K562 (cell line): Measurements from ENCODE around the gene GRIK1. TPM values are rescaled to one million over a fixed set of nuclear protein-coding genes. Genes with fewer than 3 reads are reported as not detected.

ENCODE experiments used
- ATAC-seq: fragments of 200-7000 bp; cut with Tn5 transposase; 3 replicates; pipeline ENCODE4 v1.9.1; 2020; ENCODE audit warnings: moderate library complexity
- BruUV-seq: library from RNA; stranded (reverse); fragments of 400-500 nt; replicated peaks from 2 replicates; lab custom pipeline; 2021; lab: Mats Ljungman, UMichigan
- CTCF ChIA-PET: fragments of 300-600 bp; formaldehyde crosslinking; extraction: SDS; loops from one replicate; lab custom pipeline; 2021; ENCODE audit warnings: low intra/inter-chr PET ratio; lab: Yijun Ruan, JAX
- POLR2A ChIA-PET: fragments of 300-600, 350-650 bp; sonication (Branson Sonifier 250); formaldehyde crosslinking; extraction: SDS; loops from one replicate; lab custom pipeline; 2021; ENCODE audit warnings: antibody characterized with exemption, inconsistent platforms; lab: Yijun Ruan, JAX
- DNase-seq, 4 experiments: peaks; one replicate each; pipeline versions ENCODE4 v3.0.0 to v3.0.0-alpha.2; 2011 to 2018; ENCODE audit warnings: low spot score in 3 of 4, mixed read lengths in 3 of 4; ENCODE audit errors: extremely low read depth in 1 of 4
- FAIRE-seq: peaks from 2 replicates; lab custom pipeline; 2011; peaks lifted over from hg19 to GRCh38; lab: Jason Lieb, UNC
- H2AFZ ChIP-seq: 2 replicates; pipeline ENCODE4 v1.6.0; 2011; ENCODE audit warnings: low read depth, low read length, control low read depth, inconsistent platforms
- H3K27ac ChIP-seq: fragments of 200-600 bp; 3 replicates; pipeline ENCODE4 v1.8.0; 2011; ENCODE audit warnings: low read depth, mild to moderate bottlenecking, control low read depth, inconsistent platforms, low read length, moderate library complexity, mixed read lengths; ENCODE audit errors: extremely low read depth
- H3K27me3 ChIP-seq, 2 experiments: fragments of 300-600 bp in 1 of 2; 2 replicates in 1 of 2; 3 replicates in 1 of 2; pipeline versions ENCODE4 v1.6.0 to v1.8.0; 2011; ENCODE audit warnings: inconsistent platforms in 2 of 2, low read length in 2 of 2, mild to moderate bottlenecking in 1 of 2, mixed read lengths in 1 of 2, moderate library complexity in 1 of 2; ENCODE audit not compliant: control insufficient read depth in 2 of 2, insufficient read depth in 2 of 2
- H3K36me3 ChIP-seq: fragments of 300-600 bp; 3 replicates; pipeline ENCODE4 v1.8.0; 2011; ENCODE audit warnings: mild to moderate bottlenecking, low read length, inconsistent platforms; ENCODE audit not compliant: control insufficient read depth, insufficient read depth
- H3K4me1 ChIP-seq, 2 experiments: fragments of 200-600 bp in 1 of 2; replicated peaks in 1 of 2; 2 replicates in 1 of 2; 3 replicates in 1 of 2; pipeline versions ENCODE4 v1.5.1 to v1.8.0; 2011; ENCODE audit warnings: inconsistent platforms in 2 of 2, low read length in 2 of 2, mild to moderate bottlenecking in 1 of 2, mixed read lengths in 1 of 2, moderate library complexity in 1 of 2; ENCODE audit not compliant: control insufficient read depth in 2 of 2, insufficient read depth in 2 of 2
- H3K4me2 ChIP-seq: 2 replicates; pipeline ENCODE4 v1.6.1; 2011; ENCODE audit warnings: low read length, control low read depth, inconsistent platforms, mixed read lengths; ENCODE audit not compliant: insufficient read depth
- H3K4me3 ChIP-seq: fragments of 200-600 bp; sonication (generic), shearing (Covaris generic); 2 replicates; pipeline ENCODE4 v1.5.1; 2016; ENCODE audit warnings: control low read depth, inconsistent platforms
- H3K79me2 ChIP-seq: fragments of 200-600 bp; 3 replicates; pipeline ENCODE4 v1.8.0; 2011; ENCODE audit warnings: low read length, inconsistent platforms; ENCODE audit not compliant: control insufficient read depth, insufficient read depth
- H3K9ac ChIP-seq, 2 experiments: 2 replicates each; pipeline versions ENCODE4 v1.6.0 to v1.6.1; 2011; ENCODE audit warnings: low read depth in 2 of 2, low read length in 2 of 2, control low read depth in 1 of 2, inconsistent platforms in 1 of 2, mild to moderate bottlenecking in 1 of 2, mixed read lengths in 1 of 2; ENCODE audit not compliant: insufficient read depth in 1 of 2
- H3K9me1 ChIP-seq: one replicate; pipeline ENCODE4 v1.6.0; 2011; ENCODE audit warnings: inconsistent platforms, mild to moderate bottlenecking, low read length, moderate library complexity; ENCODE audit not compliant: control insufficient read depth, insufficient read depth
- H3K9me3 ChIP-seq: replicated peaks from 2 replicates; pipeline ENCODE4 v1.5.1; 2011; ENCODE audit warnings: low read depth, low read length, inconsistent platforms; ENCODE audit not compliant: control insufficient read depth, insufficient read depth
- H4K20me1 ChIP-seq: replicated peaks from 2 replicates; pipeline ENCODE4 v1.6.1; 2011; ENCODE audit warnings: low read length, inconsistent platforms, mixed read lengths; ENCODE audit not compliant: control insufficient read depth, insufficient read depth
- AFF4 ChIP-seq: sonication (generic); formaldehyde crosslinking; IDR thresholded peaks from 2 replicates; pipeline ENCODE4 v1.8.0; 2023; ENCODE audit warnings: mild to moderate bottlenecking, missing genetic modification reagents
- ARHGAP35 ChIP-seq: fragments of 450-650 bp; IDR thresholded peaks from 2 replicates; pipeline ENCODE4 v1.6.1; 2018; ENCODE audit not compliant: partially characterized antibody
- BACH1 ChIP-seq: fragments of 200-800 bp; sonication (Bioruptor generic); IDR thresholded peaks from 2 replicates; pipeline ENCODE4 v1.6.1; 2016; ENCODE audit warnings: missing genetic modification characterization, missing compliant biosample characterization
- EP300 ChIP-seq: IDR thresholded peaks from 2 replicates; pipeline ENCODE4 v1.6.1; 2012; ENCODE audit warnings: low read length, improper control_type of control experiment
- KDM2B ChIP-seq: fragments of 250-450 bp; sonication (Bioruptor Pico); IDR thresholded peaks from 2 replicates; pipeline ENCODE4 v1.8.0; 2021; ENCODE audit warnings: mild to moderate bottlenecking, moderate library complexity
- KLF16 ChIP-seq: IDR thresholded peaks from 2 replicates; pipeline ENCODE4 v1.6.1; 2016; ENCODE audit warnings: antibody characterized with exemption
- TAF1 ChIP-seq: IDR thresholded peaks from 2 replicates; pipeline ENCODE4 v1.6.1; 2011; ENCODE audit warnings: mild to moderate bottlenecking, low read length, moderate library complexity; ENCODE audit not compliant: insufficient read depth, control insufficient read depth, severe bottlenecking; ENCODE audit errors: extremely low read depth
- TCF15 ChIP-seq: fragments of 250-450 bp; sonication (Bioruptor Pico); IDR thresholded peaks from 2 replicates; pipeline ENCODE4 v1.8.0; 2022; ENCODE audit warnings: moderate library complexity, mild to moderate bottlenecking, inconsistent platforms
- ZNF140 ChIP-seq: fragments of 250-450 bp; sonication (Bioruptor Pico); IDR thresholded peaks from 2 replicates; pipeline ENCODE4 v1.8.0; 2021; ENCODE audit warnings: moderate library complexity, mild to moderate bottlenecking, inconsistent platforms
- WGBS: fragments of 100-300 bp; shearing (Covaris generic); methylation state at CpG from one replicate; pipeline ENCODE4 v1.1.6; 2016; ENCODE audit warnings: low coverage, mixed read lengths; ENCODE audit not compliant: insufficient coverage; ENCODE audit errors: missing lambda C conversion rate; 5-methylcytosine and 5-hydroxymethylcytosine counted together
- in situ Hi-C: fragments of 300-500 bp; cut with MboI; formaldehyde crosslinking; loops from 4 replicates; pipeline ENCODE4 v1.15.0; 2018; ENCODE audit warnings: inconsistent platforms, mixed read lengths
- intact Hi-C: fragments of 100-400 bp; cut with micrococcal nuclease; formaldehyde crosslinking; loops from 2 replicates; pipeline ENCODE4 v1.14.2; 2022
- polyA plus RNA-seq, 8 experiments: library from polyadenylated mRNA; depleted of rRNA in 4 of 8; stranded (reverse) in 5 of 8; unstranded in 3 of 8; fragments of >200 nt; fragmentation: Nextera tagmentation in 2 of 8; fragmentation: Illumina TruSeq in 1 of 8; extraction: Ambion mirVana in 2 of 8; extraction: Trizol in 1 of 8; gene quantifications; 2 replicates each; pipeline versions ENCODE4 v1.2.1 to v1.2.3, GENCODE V29; 2011 to 2014; ENCODE audit warnings: inconsistent platforms in 1 of 8, missing spikeins in 1 of 8
- total RNA-seq, 7 experiments: library from RNA; depleted of rRNA in 6 of 7; stranded (reverse); fragments of >200 nt in 6 of 7; fragmentation: Illumina TruSeq in 2 of 7; extraction: Trizol in 2 of 7; gene quantifications; 2 replicates each; pipeline versions ENCODE4 v1.2.1 to v1.2.3, GENCODE V29; 2011 to 2021; ENCODE audit warnings: low replicate concordance in 1 of 7
- TF ChIP-seq, protein P1 (sequence below): sonication (generic); formaldehyde crosslinking; IDR thresholded peaks from 2 replicates; pipeline ENCODE4 v1.8.0; 2022; ENCODE audit warnings: mild to moderate bottlenecking, missing genetic modification reagents
- TF ChIP-seq, protein P2 (sequence below): sonication (generic); formaldehyde crosslinking; IDR thresholded peaks from 2 replicates; pipeline ENCODE4 v1.8.1; 2023; ENCODE audit warnings: mild to moderate bottlenecking, missing genetic modification reagents

The GRIK1 gene
- total and polyA plus RNA-seq, 9 of the 15 experiments (the other 6 are each of a cell fraction or from before 2014, with no cell fraction given), result 0.17 to 2.8 (median 0.53) TPM

GRCh38 chr21:29812947-29813346 lies 126.8 kb downstream of the GRIK1 start:
- no peaks in the 10 kb centered on the region for H4K20me1 ChIP-seq
- in situ Hi-C loops (no loop called here), intact Hi-C loops (no loop called here)
- no peak overlapping the region for H3K4me3 ChIP-seq
- POLR2A ChIA-PET, result interaction anchor here (1.0 kb wide), 1 partner anchor 42 kb away, joined by 3 read pairs; no protein-coding TSS in a partner anchor
- no peak overlapping the region for H3K27ac ChIP-seq
- no peak overlapping the region for H3K4me2 ChIP-seq
- no peaks in the 10 kb centered on the region for H3K36me3 ChIP-seq
- no peaks in the 10 kb centered on the region for H3K79me2 ChIP-seq
- H3K4me1 ChIP-seq, result 0 out of 5 replicates have a peak, but pooled peaks cover 0 to 3% of the 10 kb centered on the region in 2 experiments
- no peaks in the 10 kb centered on the region for H3K9me3 ChIP-seq
- DNase-seq (no peak), FAIRE-seq (no peak), ATAC-seq (no peak)
- no peaks in the 10 kb centered on the region for H3K27me3 ChIP-seq
- CTCF ChIA-PET, result no interaction called here
- no peak overlapping the region for H3K9ac ChIP-seq
- H2AFZ ChIP-seq, result no peak overlapping the region
- no TSS peak for BruUV-seq
- H3K9me1 ChIP-seq, result no peaks in the 10 kb centered on the region
- 17% methylated on average over 3 of the region's 3 CpGs for WGBS
- TF ChIP-seq ARHGAP35 (no peak), AFF4 (CRISPR knock-in tag) (no peak), KLF16 (no peak), EP300 (no peak), KDM2B (CRISPR knock-in tag) (no peak), TAF1 (no peak), ZNF140 (CRISPR knock-in tag) (no peak), BACH1 (tag) (no peak), TCF15 (CRISPR knock-in tag) (no peak)
- TF ChIP-seq, protein P1, sequence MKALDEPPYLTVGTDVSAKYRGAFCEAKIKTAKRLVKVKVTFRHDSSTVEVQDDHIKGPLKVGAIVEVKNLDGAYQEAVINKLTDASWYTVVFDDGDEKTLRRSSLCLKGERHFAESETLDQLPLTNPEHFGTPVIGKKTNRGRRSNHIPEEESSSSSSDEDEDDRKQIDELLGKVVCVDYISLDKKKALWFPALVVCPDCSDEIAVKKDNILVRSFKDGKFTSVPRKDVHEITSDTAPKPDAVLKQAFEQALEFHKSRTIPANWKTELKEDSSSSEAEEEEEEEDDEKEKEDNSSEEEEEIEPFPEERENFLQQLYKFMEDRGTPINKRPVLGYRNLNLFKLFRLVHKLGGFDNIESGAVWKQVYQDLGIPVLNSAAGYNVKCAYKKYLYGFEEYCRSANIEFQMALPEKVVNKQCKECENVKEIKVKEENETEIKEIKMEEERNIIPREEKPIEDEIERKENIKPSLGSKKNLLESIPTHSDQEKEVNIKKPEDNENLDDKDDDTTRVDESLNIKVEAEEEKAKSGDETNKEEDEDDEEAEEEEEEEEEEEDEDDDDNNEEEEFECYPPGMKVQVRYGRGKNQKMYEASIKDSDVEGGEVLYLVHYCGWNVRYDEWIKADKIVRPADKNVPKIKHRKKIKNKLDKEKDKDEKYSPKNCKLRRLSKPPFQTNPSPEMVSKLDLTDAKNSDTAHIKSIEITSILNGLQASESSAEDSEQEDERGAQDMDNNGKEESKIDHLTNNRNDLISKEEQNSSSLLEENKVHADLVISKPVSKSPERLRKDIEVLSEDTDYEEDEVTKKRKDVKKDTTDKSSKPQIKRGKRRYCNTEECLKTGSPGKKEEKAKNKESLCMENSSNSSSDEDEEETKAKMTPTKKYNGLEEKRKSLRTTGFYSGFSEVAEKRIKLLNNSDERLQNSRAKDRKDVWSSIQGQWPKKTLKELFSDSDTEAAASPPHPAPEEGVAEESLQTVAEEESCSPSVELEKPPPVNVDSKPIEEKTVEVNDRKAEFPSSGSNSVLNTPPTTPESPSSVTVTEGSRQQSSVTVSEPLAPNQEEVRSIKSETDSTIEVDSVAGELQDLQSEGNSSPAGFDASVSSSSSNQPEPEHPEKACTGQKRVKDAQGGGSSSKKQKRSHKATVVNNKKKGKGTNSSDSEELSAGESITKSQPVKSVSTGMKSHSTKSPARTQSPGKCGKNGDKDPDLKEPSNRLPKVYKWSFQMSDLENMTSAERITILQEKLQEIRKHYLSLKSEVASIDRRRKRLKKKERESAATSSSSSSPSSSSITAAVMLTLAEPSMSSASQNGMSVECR (CRISPR knock-in tag), result no peak
- TF ChIP-seq, protein P2, sequence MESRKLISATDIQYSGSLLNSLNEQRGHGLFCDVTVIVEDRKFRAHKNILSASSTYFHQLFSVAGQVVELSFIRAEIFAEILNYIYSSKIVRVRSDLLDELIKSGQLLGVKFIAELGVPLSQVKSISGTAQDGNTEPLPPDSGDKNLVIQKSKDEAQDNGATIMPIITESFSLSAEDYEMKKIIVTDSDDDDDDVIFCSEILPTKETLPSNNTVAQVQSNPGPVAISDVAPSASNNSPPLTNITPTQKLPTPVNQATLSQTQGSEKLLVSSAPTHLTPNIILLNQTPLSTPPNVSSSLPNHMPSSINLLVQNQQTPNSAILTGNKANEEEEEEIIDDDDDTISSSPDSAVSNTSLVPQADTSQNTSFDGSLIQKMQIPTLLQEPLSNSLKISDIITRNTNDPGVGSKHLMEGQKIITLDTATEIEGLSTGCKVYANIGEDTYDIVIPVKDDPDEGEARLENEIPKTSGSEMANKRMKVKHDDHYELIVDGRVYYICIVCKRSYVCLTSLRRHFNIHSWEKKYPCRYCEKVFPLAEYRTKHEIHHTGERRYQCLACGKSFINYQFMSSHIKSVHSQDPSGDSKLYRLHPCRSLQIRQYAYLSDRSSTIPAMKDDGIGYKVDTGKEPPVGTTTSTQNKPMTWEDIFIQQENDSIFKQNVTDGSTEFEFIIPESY (CRISPR knock-in tag), result no peak
